IMR-90 (cell line): ENCODE results near the gene HDAC10. TPM values are rescaled to one million over a fixed set of nuclear protein-coding genes. Genes with fewer than 3 reads are reported as not detected.

Source experiments
- ATAC-seq: fragments of 200-7000 bp; cut with Tn5 transposase; 2 replicates; pipeline ENCODE4 v1.9.1; 2020; ENCODE audit warnings: low read depth, mild to moderate bottlenecking, moderate library complexity
- BruUV-seq: library from RNA; stranded (reverse); fragments of 400-500 nt; replicated peaks from 2 replicates; lab custom pipeline; 2021; lab: Mats Ljungman, UMichigan
- CTCF ChIA-PET: fragments of 300-600 bp; formaldehyde crosslinking; extraction: SDS; loops from one replicate; lab custom pipeline; 2021; ENCODE audit warnings: antibody characterized with exemption; lab: Yijun Ruan, JAX
- POLR2A ChIA-PET: fragments of 300-600 bp; sonication (Branson Sonifier 250); formaldehyde crosslinking; loops from one replicate; lab custom pipeline; 2022; ENCODE audit warnings: antibody characterized with exemption; ENCODE audit not compliant: unreplicated experiment; lab: Charles Lee
- DNase-seq: peaks from one replicate; pipeline ENCODE4 v3.0.0; 2013
- H2AFZ ChIP-seq: replicated peaks from 2 replicates; pipeline ENCODE3; 2013; ENCODE audit warnings: low read length, mild to moderate bottlenecking; ENCODE audit not compliant: poor library complexity
- H2AK5ac ChIP-seq: 2 replicates; pipeline ENCODE4 v1.6.1; 2013; ENCODE audit warnings: low read depth, low read length, inconsistent platforms
- H2AK9ac ChIP-seq: replicated peaks from 2 replicates; pipeline ENCODE3; 2013; ENCODE audit warnings: mild to moderate bottlenecking, low read depth, low read length, moderate library complexity; ENCODE audit not compliant: poor library complexity
- H2BK120ac ChIP-seq: 2 replicates; pipeline ENCODE4 v1.6.1; 2013; ENCODE audit warnings: low read depth, low read length, inconsistent platforms
- H2BK15ac ChIP-seq: 3 replicates; pipeline ENCODE4 v1.6.1; 2013; ENCODE audit warnings: low read depth, low read length, inconsistent platforms
- H2BK20ac ChIP-seq: 2 replicates; pipeline ENCODE4 v1.6.1; 2013; ENCODE audit warnings: low read depth, mild to moderate bottlenecking, inconsistent platforms, low read length, moderate library complexity
- H2BK5ac ChIP-seq: 2 replicates; pipeline ENCODE4 v1.6.1; 2013; ENCODE audit warnings: mild to moderate bottlenecking, low read depth, low read length, inconsistent platforms; ENCODE audit not compliant: poor library complexity, severe bottlenecking
- H3K14ac ChIP-seq: replicated peaks from 2 replicates; pipeline ENCODE4 v1.6.1; 2013; ENCODE audit warnings: low read depth, low read length, inconsistent platforms
- H3K18ac ChIP-seq: 2 replicates; pipeline ENCODE4 v1.6.1; 2013; ENCODE audit warnings: low read depth, low read length, control low read depth
- H3K23ac ChIP-seq: 2 replicates; pipeline ENCODE4 v1.6.1; 2013; ENCODE audit warnings: low read depth, low read length, inconsistent platforms
- H3K27ac ChIP-seq: 2 replicates; pipeline ENCODE4 v1.5.1; 2013; ENCODE audit warnings: mild to moderate bottlenecking, control low read depth, low read length; ENCODE audit not compliant: insufficient read depth
- H3K27me3 ChIP-seq: 2 replicates; pipeline ENCODE4 v1.6.1; 2013; ENCODE audit warnings: low read length; ENCODE audit not compliant: control insufficient read depth, insufficient read depth
- H3K36me3 ChIP-seq: 2 replicates; pipeline ENCODE4 v1.6.1; 2013; ENCODE audit warnings: low read length, mixed read lengths; ENCODE audit not compliant: control insufficient read depth, insufficient read depth
- H3K4ac ChIP-seq: 2 replicates; pipeline ENCODE4 v1.6.1; 2013; ENCODE audit warnings: low read depth, low read length, inconsistent platforms
- H3K4me1 ChIP-seq: 2 replicates; pipeline ENCODE4 v1.6.1; 2013; ENCODE audit warnings: low read length, mixed read lengths; ENCODE audit not compliant: control insufficient read depth, insufficient read depth
- H3K4me2 ChIP-seq: 2 replicates; pipeline ENCODE4 v1.6.1; 2013; ENCODE audit warnings: low read depth, mild to moderate bottlenecking, control low read depth, low read length, moderate library complexity
- H3K4me3 ChIP-seq: 2 replicates; pipeline ENCODE4 v1.5.1; 2013; ENCODE audit warnings: low read depth, mild to moderate bottlenecking, control low read depth, low read length, moderate library complexity; ENCODE audit not compliant: insufficient read depth
- H3K56ac ChIP-seq: 2 replicates; pipeline ENCODE4 v1.6.1; 2013; ENCODE audit warnings: low read length, inconsistent platforms; ENCODE audit not compliant: insufficient read depth; ENCODE audit errors: extremely low read depth
- H3K79me1 ChIP-seq, 2 experiments: 2 replicates each; pipeline ENCODE4 v1.6.1; 2013; ENCODE audit warnings: low read length in 2 of 2, inconsistent platforms in 1 of 2, low read depth in 1 of 2
- H3K9ac ChIP-seq: 2 replicates; pipeline ENCODE4 v1.6.1; 2013; ENCODE audit warnings: low read depth, low read length, control low read depth
- H3K9me1 ChIP-seq: 2 replicates; pipeline ENCODE4 v1.6.1; 2013; ENCODE audit warnings: low read length, inconsistent platforms; ENCODE audit not compliant: insufficient read depth
- H3K9me3 ChIP-seq: 2 replicates; pipeline ENCODE4 v1.6.1; 2013; ENCODE audit warnings: low read length; ENCODE audit not compliant: control insufficient read depth, insufficient read depth
- H4K20me1 ChIP-seq: 2 replicates; pipeline ENCODE4 v1.6.1; 2013; ENCODE audit warnings: low read length, inconsistent platforms; ENCODE audit not compliant: insufficient read depth
- H4K5ac ChIP-seq: 2 replicates; pipeline ENCODE4 v1.6.1; 2013; ENCODE audit warnings: mild to moderate bottlenecking, low read depth, low read length, control low read depth
- H4K8ac ChIP-seq, 2 experiments: 2 replicates each; pipeline ENCODE4 v1.6.1; 2013; ENCODE audit warnings: low read depth in 2 of 2, low read length in 2 of 2, control low read depth in 1 of 2, inconsistent platforms in 1 of 2
- H4K91ac ChIP-seq: 2 replicates; pipeline ENCODE4 v1.6.1; 2013; ENCODE audit warnings: low read depth, low read length, inconsistent platforms; ENCODE audit not compliant: insufficient read depth
- BHLHE40 ChIP-seq: fragments of 150-350 bp; IDR thresholded peaks from 2 replicates; pipeline ENCODE4 v1.6.1; 2016; ENCODE audit warnings: mild to moderate bottlenecking, low read depth, low read length
- CEBPB ChIP-seq: IDR thresholded peaks from 2 replicates; pipeline ENCODE4 v1.6.1; 2012; ENCODE audit warnings: low read depth, low read length, improper control_type of control experiment
- CHD1 ChIP-seq: IDR thresholded peaks from 2 replicates; pipeline ENCODE4 v1.6.1; 2012; ENCODE audit warnings: low read depth, low read length, improper control_type of control experiment
- FOS ChIP-seq: fragments of 150-350 bp; IDR thresholded peaks from 2 replicates; pipeline ENCODE4 v1.6.1; 2016; ENCODE audit warnings: low read depth, low read length
- MAFK ChIP-seq: IDR thresholded peaks from 2 replicates; pipeline ENCODE4 v1.6.1; 2012; ENCODE audit warnings: low read depth, low read length, improper control_type of control experiment
- MAZ ChIP-seq: IDR thresholded peaks from 2 replicates; pipeline ENCODE4 v1.6.1; 2012; ENCODE audit warnings: low read depth, mild to moderate bottlenecking, low read length, improper control_type of control experiment, moderate library complexity, borderline replicate concordance
- MXI1 ChIP-seq: IDR thresholded peaks from 2 replicates; pipeline ENCODE4 v1.6.1; 2012; ENCODE audit warnings: low read depth, mild to moderate bottlenecking, low read length, moderate library complexity, borderline replicate concordance
- NFE2L2 ChIP-seq: fragments of 150-350 bp; IDR thresholded peaks from 2 replicates; pipeline ENCODE4 v1.6.1; 2016; ENCODE audit warnings: low read depth, mild to moderate bottlenecking, low read length
- POLR2A ChIP-seq: IDR thresholded peaks from 2 replicates; pipeline ENCODE4 v1.6.1; 2012; ENCODE audit warnings: mild to moderate bottlenecking, low read depth, low read length
- RAD21 ChIP-seq: IDR thresholded peaks from 2 replicates; pipeline ENCODE4 v1.6.1; 2012; ENCODE audit warnings: low read length, improper control_type of control experiment
- RCOR1 ChIP-seq: IDR thresholded peaks from 2 replicates; pipeline ENCODE4 v1.6.1; 2012; ENCODE audit warnings: mild to moderate bottlenecking, low read length, improper control_type of control experiment; ENCODE audit not compliant: insufficient replicate concordance
- RFX5 ChIP-seq: IDR thresholded peaks from 2 replicates; pipeline ENCODE4 v1.8.0; 2012; ENCODE audit warnings: low read depth, mild to moderate bottlenecking, low read length, moderate library complexity
- SMC3 ChIP-seq: fragments of 150-350 bp; IDR thresholded peaks from 2 replicates; pipeline ENCODE4 v1.6.1; 2016; ENCODE audit warnings: low read depth, mild to moderate bottlenecking, antibody characterized with exemption, low read length, moderate library complexity
- WGBS, 2 experiments: methylation state at CpG; one replicate each; pipeline versions ENCODE4 v1.1.5 to v1.1.7; 2013; ENCODE audit warnings: missing lambda C conversion rate in 2 of 2; ENCODE audit not compliant: insufficient read length in 1 of 2; ENCODE audit errors: extremely low coverage in 2 of 2; 5-methylcytosine and 5-hydroxymethylcytosine counted together
- dilution Hi-C: fragments of 300-500 bp; cut with HindIII; formaldehyde crosslinking; loops from one replicate; pipeline ENCODE4 v1.14.3; 2018; ENCODE audit warnings: low sequenced_read_pairs; ENCODE audit not compliant: unreplicated experiment
- in situ Hi-C: fragments of 300-500 bp; cut with MboI; formaldehyde crosslinking; loops from 3 replicates; pipeline ENCODE4 v1.14.3; 2019; ENCODE audit warnings: low sequenced_read_pairs, inconsistent platforms, mixed read lengths
- intact Hi-C: fragments of 100-400 bp; cut with micrococcal nuclease; formaldehyde crosslinking; loops from 2 replicates; pipeline ENCODE4 v1.10.0; 2022
- polyA plus RNA-seq, 3 experiments: library from polyadenylated mRNA; depleted of rRNA; stranded (reverse); fragments of >200 nt; gene quantifications; 2 replicates each; pipeline ENCODE4 v1.2.3, GENCODE V29; 2012; ENCODE audit warnings: low replicate concordance in 1 of 3
- total RNA-seq: library from RNA; depleted of rRNA; stranded (reverse); fragments of >200 nt; gene quantifications from 2 replicates; pipeline ENCODE4 v1.2.3, GENCODE V29; 2012
- TF ChIP-seq, protein P1 (sequence below): conservative IDR thresholded peaks from 2 replicates; pipeline ENCODE4 v1.5.1; 2012; ENCODE audit warnings: mild to moderate bottlenecking, low read depth, low read length, improper control_type of control experiment
- TF ChIP-seq, protein P2 (sequence below): fragments of 150-350 bp; IDR thresholded peaks from 2 replicates; pipeline ENCODE4 v1.6.1; 2017; ENCODE audit warnings: mild to moderate bottlenecking, antibody characterized with exemption, low read length, low read depth
- TF ChIP-seq, protein P3 (sequence below): fragments of 150-350 bp; IDR thresholded peaks from 2 replicates; pipeline ENCODE4 v1.6.1; 2016; ENCODE audit warnings: low read depth, mild to moderate bottlenecking, low read length, moderate library complexity, borderline replicate concordance

Gene HDAC10
- total and polyA plus RNA-seq, 2 of the 4 experiments (the other 2 are of a cell fraction), result 3.9 to 35.7 TPM

DNA sequence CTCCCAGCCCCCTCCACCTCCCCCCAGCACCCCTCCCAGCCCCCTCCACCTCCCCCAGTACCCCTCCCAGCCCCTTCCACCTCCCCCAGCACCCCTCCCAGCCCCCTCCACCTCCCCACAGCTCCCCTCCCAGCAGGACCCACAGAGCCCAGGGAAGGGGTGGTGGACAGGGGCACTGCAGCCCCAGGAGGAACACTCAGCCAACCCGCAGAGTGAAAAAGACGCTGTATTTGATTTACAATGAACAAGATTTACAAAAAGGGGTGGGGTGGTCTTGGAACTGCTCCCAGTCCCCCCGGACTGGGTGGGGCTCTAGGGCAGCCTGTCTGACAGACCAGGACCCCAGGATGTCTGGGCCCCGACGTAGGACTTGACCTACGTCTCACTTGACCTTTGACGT lies 23.7 kb upstream of the HDAC10 start:
- Histone ChIP-seq H3K4ac (no peak overlapping the region), H2BK15ac (no peak overlapping the region), H3K36me3 (peaks cover 56% of the 10 kb centered on the region), H2AK5ac (no peak overlapping the region), H3K27ac (no peak overlapping the region), H3K27me3 (no peaks in the 10 kb centered on the region), H2AK9ac (no peak overlapping the region), H2BK20ac (no peak overlapping the region), H3K9me3 (no peaks in the 10 kb centered on the region), H4K8ac (no peak overlapping the region), H4K5ac (no peak overlapping the region), H3K9ac (no peak overlapping the region), H3K4me2 (no peak overlapping the region), H3K79me1 (peaks cover 0 to 18% of the 10 kb centered on the region in 2 experiments; a peak in 1 of 4 replicates), H3K4me1 (peaks cover 11% of the 10 kb centered on the region), H3K23ac (no peak overlapping the region), H4K91ac (no peak overlapping the region), H3K4me3 (no peak overlapping the region), H2BK120ac (no peak overlapping the region), H3K56ac (no peak overlapping the region), H2BK5ac (no peak overlapping the region), H3K9me1 (no peaks in the 10 kb centered on the region), H4K20me1 (peaks cover 51% of the 10 kb centered on the region), H3K18ac (no peak overlapping the region), H2AFZ (no peak overlapping the region), H3K14ac (no peak overlapping the region)
- CTCF ChIA-PET, result no interaction called here
- intact Hi-C loops, result loop anchor here (5.0 kb wide), 1 partner anchor 33 kb away; the partner anchor contains the start of gene PLXNB2
- no peak for ATAC-seq
- in situ Hi-C loops, result loop anchor here (10.0 kb wide), 1 partner anchor 50 kb away; the partner anchor contains the start of gene DENND6B
- DNase-seq, result no peak
- POLR2A ChIA-PET, result no interaction called here
- 83% methylated on average over 1 of the region's 7 CpGs; no CpG with 5 or more reads in 1 of the 2 experiments for WGBS, 2 experiments
- dilution Hi-C loops, result no loop called here
- BruUV-seq, result no TSS peak
- TF ChIP-seq RAD21 (no peak), POLR2A (no peak), CEBPB (no peak), MAZ (no peak), FOS (no peak), MXI1 (no peak), BHLHE40 (no peak), NFE2L2 (no peak), CHD1 (no peak), MAFK (no peak), RFX5 (no peak), RCOR1 (no peak), SMC3 (no peak)
- TF ChIP-seq, protein P1, sequence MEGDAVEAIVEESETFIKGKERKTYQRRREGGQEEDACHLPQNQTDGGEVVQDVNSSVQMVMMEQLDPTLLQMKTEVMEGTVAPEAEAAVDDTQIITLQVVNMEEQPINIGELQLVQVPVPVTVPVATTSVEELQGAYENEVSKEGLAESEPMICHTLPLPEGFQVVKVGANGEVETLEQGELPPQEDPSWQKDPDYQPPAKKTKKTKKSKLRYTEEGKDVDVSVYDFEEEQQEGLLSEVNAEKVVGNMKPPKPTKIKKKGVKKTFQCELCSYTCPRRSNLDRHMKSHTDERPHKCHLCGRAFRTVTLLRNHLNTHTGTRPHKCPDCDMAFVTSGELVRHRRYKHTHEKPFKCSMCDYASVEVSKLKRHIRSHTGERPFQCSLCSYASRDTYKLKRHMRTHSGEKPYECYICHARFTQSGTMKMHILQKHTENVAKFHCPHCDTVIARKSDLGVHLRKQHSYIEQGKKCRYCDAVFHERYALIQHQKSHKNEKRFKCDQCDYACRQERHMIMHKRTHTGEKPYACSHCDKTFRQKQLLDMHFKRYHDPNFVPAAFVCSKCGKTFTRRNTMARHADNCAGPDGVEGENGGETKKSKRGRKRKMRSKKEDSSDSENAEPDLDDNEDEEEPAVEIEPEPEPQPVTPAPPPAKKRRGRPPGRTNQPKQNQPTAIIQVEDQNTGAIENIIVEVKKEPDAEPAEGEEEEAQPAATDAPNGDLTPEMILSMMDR, result no peak
- TF ChIP-seq, protein P2, sequence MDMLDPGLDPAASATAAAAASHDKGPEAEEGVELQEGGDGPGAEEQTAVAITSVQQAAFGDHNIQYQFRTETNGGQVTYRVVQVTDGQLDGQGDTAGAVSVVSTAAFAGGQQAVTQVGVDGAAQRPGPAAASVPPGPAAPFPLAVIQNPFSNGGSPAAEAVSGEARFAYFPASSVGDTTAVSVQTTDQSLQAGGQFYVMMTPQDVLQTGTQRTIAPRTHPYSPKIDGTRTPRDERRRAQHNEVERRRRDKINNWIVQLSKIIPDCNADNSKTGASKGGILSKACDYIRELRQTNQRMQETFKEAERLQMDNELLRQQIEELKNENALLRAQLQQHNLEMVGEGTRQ, result no peak
- TF ChIP-seq, protein P3, sequence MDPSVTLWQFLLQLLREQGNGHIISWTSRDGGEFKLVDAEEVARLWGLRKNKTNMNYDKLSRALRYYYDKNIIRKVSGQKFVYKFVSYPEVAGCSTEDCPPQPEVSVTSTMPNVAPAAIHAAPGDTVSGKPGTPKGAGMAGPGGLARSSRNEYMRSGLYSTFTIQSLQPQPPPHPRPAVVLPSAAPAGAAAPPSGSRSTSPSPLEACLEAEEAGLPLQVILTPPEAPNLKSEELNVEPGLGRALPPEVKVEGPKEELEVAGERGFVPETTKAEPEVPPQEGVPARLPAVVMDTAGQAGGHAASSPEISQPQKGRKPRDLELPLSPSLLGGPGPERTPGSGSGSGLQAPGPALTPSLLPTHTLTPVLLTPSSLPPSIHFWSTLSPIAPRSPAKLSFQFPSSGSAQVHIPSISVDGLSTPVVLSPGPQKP, result no peak
